Esophagus muscularis mucosa (tissue), 4 donors: ENCODE data around the gene PLCB3. TPM values are rescaled to one million over a fixed set of nuclear protein-coding genes. Genes with fewer than 3 reads are reported as not detected.

Source experiments
- DNase-seq: peaks from one replicate; pipeline ENCODE4 v3.0.0-alpha.2; 2017; ENCODE audit errors: extremely low spot score
- H3K27ac ChIP-seq, 4 donors: fragments of 200-600 bp; sonication (generic); replicated peaks in 1 of 4; 1 replicate in 3 of 4; 2 replicates in 1 of 4; pipeline ENCODE4 v1.5.1; 2016 to 2019; ENCODE audit warnings: mild to moderate bottlenecking in 1 of 4
- H3K27me3 ChIP-seq, 4 donors: fragments of 200-600 bp; sonication (generic); one replicate each; pipeline versions ENCODE4 v1.5.1 to v1.6.0; 2016 to 2019
- H3K36me3 ChIP-seq, 4 donors: fragments of 200-600 bp; sonication (generic); one replicate each; pipeline ENCODE4 v1.5.1; 2016 to 2019
- H3K4me1 ChIP-seq, 4 donors: fragments of 200-600 bp; sonication (generic); one replicate each; pipeline ENCODE4 v1.5.1; 2016 to 2019
- H3K4me3 ChIP-seq, 4 donors: fragments of 200-600 bp; sonication (generic); 1 replicate in 2 of 4; 2 replicates in 2 of 4; pipeline ENCODE4 v1.5.1; 2016 to 2019; ENCODE audit warnings: mild to moderate bottlenecking in 4 of 4, moderate library complexity in 1 of 4
- H3K9me3 ChIP-seq, 4 donors: fragments of 200-600 bp; sonication (generic); 1 replicate in 3 of 4; 2 replicates in 1 of 4; pipeline ENCODE4 v1.5.1; 2016 to 2019
- EP300 ChIP-seq: sonication (generic); formaldehyde crosslinking; IDR thresholded peaks from one replicate; pipeline ENCODE4 v1.6.1; 2017; ENCODE audit warnings: antibody characterized with exemption
- POLR2A ChIP-seq: fragments of 450-650 bp; IDR thresholded peaks from one replicate; pipeline ENCODE4 v1.6.1; 2017; ENCODE audit warnings: antibody characterized with exemption, moderate library complexity, mild to moderate bottlenecking, low read depth
- POLR2AphosphoS5 ChIP-seq, 2 donors: sonication (generic); formaldehyde crosslinking; IDR thresholded peaks; one replicate each; pipeline ENCODE4 v1.6.1; 2017; ENCODE audit warnings: antibody characterized with exemption in 2 of 2
- WGBS: methylation state at CpG from one replicate; pipeline ENCODE4 v1.1.5; 2018; 5-methylcytosine and 5-hydroxymethylcytosine counted together
- intact Hi-C: fragments of 100-400 bp; cut with DNase I; formaldehyde crosslinking; loops from one replicate; pipeline ENCODE4 v1.15.1; 2023
- total RNA-seq, 4 donors: library from RNA; depleted of rRNA; stranded (reverse); fragments of >200 nt; gene quantifications; one replicate each; pipeline versions ENCODE4 v1.1.0 to v1.2.1, GENCODE V29; 2016
- TF ChIP-seq, protein P1 (sequence below), 3 experiments: fragments of 200-600 bp in 2 of 3; fragments of 450-650 bp in 1 of 3; sonication (generic) in 2 of 3; IDR thresholded peaks; one replicate each; pipeline ENCODE4 v1.5.1; 2017 to 2019; ENCODE audit warnings: antibody characterized with exemption in 3 of 3, mild to moderate bottlenecking in 2 of 3, moderate library complexity in 1 of 3

Gene PLCB3
- total RNA-seq, 4 donors from 2014 or later, result 18.9 to 36.5 (median 25.3) TPM

DNA sequence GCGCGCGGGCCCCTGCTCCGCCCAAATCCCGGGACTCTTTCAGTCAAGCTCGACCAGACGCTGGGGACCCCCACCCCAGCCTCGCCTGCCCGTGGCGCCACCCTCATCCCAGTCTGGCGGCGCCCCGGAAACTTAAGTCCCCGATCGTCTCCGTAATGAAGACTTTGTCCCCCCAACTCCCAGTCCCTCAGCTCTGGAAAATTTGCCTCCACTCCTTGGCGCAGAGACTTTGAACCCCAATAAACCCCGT, 348 bp downstream of the PLCB3 start:
- no peak for DNase-seq
- WGBS, result 3% methylated on average over 7 of the region's 18 CpGs
- Histone ChIP-seq H3K27ac (peak overlapping the region; percentile 81 to 86 (median 84)), H3K4me3 (peak overlapping the region; percentile 88 to 93 (median 92)), H3K36me3 (peaks cover 15 to 26% (median 25%) of the 10 kb centered on the region in 4 donors), H3K4me1 (peaks cover 36 to 61% (median 53%) of the 10 kb centered on the region in 4 donors), H3K27me3 (no peaks in the 10 kb centered on the region), H3K9me3 (no peaks in the 10 kb centered on the region)
- intact Hi-C loops, result loop anchor here (1.0 kb wide), 1 partner anchor 47 kb away; no protein-coding TSS in a partner anchor
- TF ChIP-seq POLR2A, result no peak
- TF ChIP-seq EP300, result no peak
- TF ChIP-seq, protein P1, sequence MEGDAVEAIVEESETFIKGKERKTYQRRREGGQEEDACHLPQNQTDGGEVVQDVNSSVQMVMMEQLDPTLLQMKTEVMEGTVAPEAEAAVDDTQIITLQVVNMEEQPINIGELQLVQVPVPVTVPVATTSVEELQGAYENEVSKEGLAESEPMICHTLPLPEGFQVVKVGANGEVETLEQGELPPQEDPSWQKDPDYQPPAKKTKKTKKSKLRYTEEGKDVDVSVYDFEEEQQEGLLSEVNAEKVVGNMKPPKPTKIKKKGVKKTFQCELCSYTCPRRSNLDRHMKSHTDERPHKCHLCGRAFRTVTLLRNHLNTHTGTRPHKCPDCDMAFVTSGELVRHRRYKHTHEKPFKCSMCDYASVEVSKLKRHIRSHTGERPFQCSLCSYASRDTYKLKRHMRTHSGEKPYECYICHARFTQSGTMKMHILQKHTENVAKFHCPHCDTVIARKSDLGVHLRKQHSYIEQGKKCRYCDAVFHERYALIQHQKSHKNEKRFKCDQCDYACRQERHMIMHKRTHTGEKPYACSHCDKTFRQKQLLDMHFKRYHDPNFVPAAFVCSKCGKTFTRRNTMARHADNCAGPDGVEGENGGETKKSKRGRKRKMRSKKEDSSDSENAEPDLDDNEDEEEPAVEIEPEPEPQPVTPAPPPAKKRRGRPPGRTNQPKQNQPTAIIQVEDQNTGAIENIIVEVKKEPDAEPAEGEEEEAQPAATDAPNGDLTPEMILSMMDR (IDR thresholded peaks at IDR 0.05), result no peak
- TF ChIP-seq POLR2AphosphoS5 (IDR thresholded peaks at IDR 0.05), result no peak

DNA sequence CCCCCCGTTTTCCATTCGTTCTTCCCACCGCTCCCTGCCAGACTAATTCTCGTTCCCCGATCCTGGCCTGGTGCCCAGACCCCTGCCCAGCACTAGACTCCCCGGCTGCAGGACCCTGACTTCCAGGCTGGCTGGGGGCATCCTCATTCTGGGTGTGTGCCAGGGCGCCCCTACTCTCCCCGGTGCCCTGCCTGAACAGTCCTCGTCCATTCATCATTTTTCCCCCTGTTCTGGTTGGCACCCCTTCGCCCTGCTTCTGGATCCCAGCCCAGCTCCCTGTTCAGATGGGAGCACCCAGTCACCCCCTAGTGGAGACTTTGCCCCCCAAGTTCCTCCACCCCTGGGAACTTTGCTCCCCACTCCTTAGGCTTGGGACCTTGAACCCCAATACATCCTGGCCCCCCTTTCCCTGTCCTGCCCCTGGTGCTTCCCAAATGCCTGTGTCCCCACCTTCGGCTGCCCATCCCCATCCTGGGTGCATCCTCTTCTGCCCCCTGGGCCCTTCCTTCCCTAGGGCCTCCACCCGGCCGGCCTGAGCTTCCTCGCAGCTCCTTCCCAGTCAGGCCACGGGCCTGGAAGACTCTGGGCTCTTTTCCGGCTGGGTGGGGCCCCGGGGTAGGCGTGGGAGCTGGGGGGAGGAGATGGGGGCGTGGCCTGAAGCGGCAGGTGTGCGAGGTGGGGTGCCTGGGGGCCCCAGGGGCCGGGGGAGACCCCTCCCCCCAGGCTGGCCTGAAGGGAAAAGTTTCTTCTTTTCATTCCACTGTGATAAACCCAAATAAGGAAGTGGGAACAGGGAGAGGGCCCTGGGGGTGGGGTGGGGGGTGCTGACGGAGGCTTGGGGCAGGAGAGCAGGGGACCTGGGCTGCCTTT, 908 bp downstream of the PLCB3 start:
- no peak for DNase-seq
- WGBS, result 0% methylated on average over 11 of the region's 23 CpGs
- TF ChIP-seq POLR2A (no peak), EP300 (no peak), POLR2AphosphoS5 (IDR thresholded peaks at IDR 0.05) (no peak)
- TF ChIP-seq, protein P1 (IDR thresholded peaks at IDR 0.05), result peak; percentile 13 to 37 (median 21)
- Histone ChIP-seq H3K4me1 (peaks cover 36 to 57% (median 49%) of the 10 kb centered on the region in 4 donors), H3K36me3 (peaks cover 16 to 31% (median 30%) of the 10 kb centered on the region in 4 donors), H3K27me3 (no peaks in the 10 kb centered on the region), H3K27ac (peak overlapping the region; percentile 81 to 86 (median 84)), H3K4me3 (peak overlapping the region; percentile 88 to 93 (median 92)), H3K9me3 (no peaks in the 10 kb centered on the region)
- intact Hi-C loops, result loop anchor here (1.0 kb wide), 1 partner anchor 48 kb away; no protein-coding TSS in a partner anchor

DNA sequence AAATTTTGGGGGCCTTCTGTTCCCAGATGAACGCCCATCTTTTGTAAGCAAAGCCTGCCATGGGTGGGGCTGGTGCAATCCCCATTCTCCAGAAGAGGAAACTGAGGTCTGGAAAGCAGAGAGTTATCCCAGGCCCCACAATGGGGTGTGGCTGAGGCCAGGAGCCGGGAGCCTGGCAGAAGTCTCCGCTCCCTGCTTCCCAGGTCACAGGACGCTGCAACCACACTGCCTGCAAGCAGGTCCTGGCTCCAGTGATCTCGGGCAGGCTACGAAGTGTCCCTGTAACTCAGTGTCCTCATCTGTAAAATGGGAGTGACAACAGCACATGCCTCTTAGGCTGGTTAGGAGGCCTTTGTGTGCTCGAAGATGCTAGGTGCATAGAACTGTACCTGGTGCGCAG, 1.7 kb downstream of the PLCB3 start:
- H3K27ac ChIP-seq, result peak overlapping the region; percentile 81 to 86 (median 84)
- peaks cover 30 to 50% (median 41%) of the 10 kb centered on the region in 4 donors for H3K4me1 ChIP-seq
- no peaks in the 10 kb centered on the region for H3K27me3 ChIP-seq
- peak overlapping the region; percentile 88 to 93 (median 92) for H3K4me3 ChIP-seq
- H3K9me3 ChIP-seq, result no peaks in the 10 kb centered on the region
- intact Hi-C loops, result no loop called here
- no peak for DNase-seq
- peaks cover 16 to 39% (median 36%) of the 10 kb centered on the region in 4 donors for H3K36me3 ChIP-seq
- no peak for TF ChIP-seq POLR2AphosphoS5 (IDR thresholded peaks at IDR 0.05)
- TF ChIP-seq, protein P1 (IDR thresholded peaks at IDR 0.05), result no peak
- TF ChIP-seq POLR2A, result no peak
- TF ChIP-seq EP300, result no peak
- 75% methylated on average over 3 of the region's 8 CpGs for WGBS

DNA sequence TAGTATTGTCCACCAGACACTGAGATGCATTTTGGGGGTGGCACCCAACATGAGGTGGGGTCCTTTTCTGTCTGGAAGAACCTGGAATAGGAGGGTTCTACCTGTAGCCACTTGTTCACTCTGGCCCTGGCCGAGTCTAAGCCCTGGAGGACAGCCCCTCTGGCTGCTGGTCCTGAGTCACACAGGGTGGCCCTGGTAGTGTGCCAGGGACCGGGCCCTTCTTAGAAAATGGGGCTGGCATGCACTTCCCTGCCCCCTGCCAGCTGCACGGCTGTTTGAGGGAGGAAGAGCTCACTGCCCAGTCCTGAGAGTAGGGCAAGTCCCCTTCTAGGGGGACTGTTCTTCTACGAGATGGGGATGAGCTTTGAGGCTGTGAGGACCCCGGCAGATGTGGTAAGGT, 2.2 kb downstream of the PLCB3 start:
- no peaks in the 10 kb centered on the region for H3K9me3 ChIP-seq
- no peak overlapping the region for H3K27ac ChIP-seq
- 51% methylated on average over 3 of the region's 5 CpGs for WGBS
- H3K27me3 ChIP-seq, result no peaks in the 10 kb centered on the region
- H3K4me3 ChIP-seq, result no peak overlapping the region
- TF ChIP-seq EP300, result no peak
- intact Hi-C loops, result no loop called here
- DNase-seq, result no peak
- peaks cover 16 to 44% (median 40%) of the 10 kb centered on the region in 4 donors for H3K36me3 ChIP-seq
- H3K4me1 ChIP-seq, result peaks cover 30 to 46% (median 39%) of the 10 kb centered on the region in 4 donors

DNA sequence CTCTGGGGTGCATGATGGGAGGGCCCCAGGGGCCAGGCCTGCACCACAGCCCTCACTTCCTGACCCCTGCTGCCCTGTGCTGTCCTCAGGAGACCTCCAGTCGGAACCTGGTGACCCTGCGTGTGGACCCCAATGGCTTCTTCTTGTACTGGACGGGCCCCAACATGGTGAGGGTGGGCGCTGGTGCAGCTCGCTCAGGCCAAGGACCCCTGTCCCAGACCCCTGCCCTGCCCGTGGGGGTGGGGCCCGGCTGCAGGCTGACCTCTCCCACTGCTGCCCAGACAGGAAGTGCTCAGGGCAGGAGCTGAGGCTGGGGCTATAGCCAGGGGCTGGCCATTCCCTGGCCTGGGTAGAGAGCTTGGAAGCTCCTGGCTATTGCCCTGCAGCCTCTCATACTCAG, 3.0 kb downstream of the PLCB3 start:
- no peak overlapping the region for H3K4me3 ChIP-seq
- TF ChIP-seq EP300 (no peak), POLR2A (no peak), POLR2AphosphoS5 (IDR thresholded peaks at IDR 0.05) (no peak)
- TF ChIP-seq, protein P1 (IDR thresholded peaks at IDR 0.05), result no peak
- 100% methylated on average over 2 of the region's 7 CpGs for WGBS
- H3K36me3 ChIP-seq, result peaks cover 22 to 52% (median 49%) of the 10 kb centered on the region in 4 donors
- peaks cover 30 to 46% (median 38%) of the 10 kb centered on the region in 4 donors for H3K4me1 ChIP-seq
- intact Hi-C loops, result no loop called here
- H3K9me3 ChIP-seq, result no peaks in the 10 kb centered on the region
- H3K27me3 ChIP-seq, result no peaks in the 10 kb centered on the region
- no peak for DNase-seq
- H3K27ac ChIP-seq, result no peak overlapping the region
